ENCODE data around the gene MYCL. TPM values are rescaled to one million over a fixed set of nuclear protein-coding genes. Genes with fewer than 3 reads are reported as not detected.
"Not testable (repeated sequence)": the region's sequence is repeated elsewhere in the genome, so short reads cannot be mapped to it uniquely, and the experiment has no call there.

The MYCL gene
- total RNA-seq, 1 donor from 2014 or later = 16.9 TPM

GRCh38 chr1:39917825-39918224 lies 16.1 kb upstream of the MYCL start:
- ATAC-seq = no peak

- ATAC-seq = no peak
These were observed 13.9 kb upstream of the MYCL start for GRCh38 chr1:39915499-39916129.

GRCh38 chr1:39913136-39913535 lies 11.4 kb upstream of the MYCL start:
- not testable (repeated sequence) for ATAC-seq

- no peak for ATAC-seq
These were observed 8.5 kb upstream of the MYCL start for GRCh38 chr1:39910263-39910662.

GRCh38 chr1:39908534-39908933 lies 6.8 kb upstream of the MYCL start:
- no peak for ATAC-seq

GRCh38 chr1:39907528-39908453 lies 6.1 kb upstream of the MYCL start:
- no peak for ATAC-seq

GRCh38 chr1:39905172-39905571 lies 3.5 kb upstream of the MYCL start:
- ATAC-seq = no peak

- peak; percentile 1 for ATAC-seq
These were observed 717 bp upstream of the MYCL start for GRCh38 chr1:39902460-39902807.

GRCh38 chr1:39901464-39901713 lies 328 bp downstream of the MYCL start:
- ATAC-seq = peak; percentile 2

- peak; percentile 13 for ATAC-seq
These were observed 854 bp downstream of the MYCL start for GRCh38 chr1:39900662-39901463.

GRCh38 chr1:39899611-39900538 lies 1.8 kb downstream of the MYCL start:
- no peak for ATAC-seq

GRCh38 chr1:39898648-39899603 lies 2.8 kb downstream of the MYCL start:
- ATAC-seq = peak; percentile 5

- ATAC-seq = no peak
These were observed 3.5 kb downstream of the MYCL start for GRCh38 chr1:39898191-39898590.

- ATAC-seq = no peak
These were observed 4.6 kb downstream of the MYCL start for GRCh38 chr1:39896909-39897685.

GRCh38 chr1:39895731-39896480 lies 5.8 kb downstream of the MYCL start:
- ATAC-seq = no peak

GRCh38 chr1:39894884-39895495 lies 6.7 kb downstream of the MYCL start:
- ATAC-seq = peak; percentile 61

- ATAC-seq = peak; percentile 72
These were observed 8.8 kb downstream of the MYCL start for GRCh38 chr1:39892601-39893595.

GRCh38 chr1:39890880-39891279 lies 10.8 kb downstream of the MYCL start:
- ATAC-seq = no peak

Measured in esophagus mucosa (tissue), 1 donor.